ENCODE data around the gene CAPN10.

GRCh38 chr2:240601061-240601830 lies 14.7 kb downstream of the CAPN10 start:
- no peak for TF ChIP-seq CTCF (IDR thresholded peaks at IDR 0.05)
- no peak for TF ChIP-seq POLR2A (IDR thresholded peaks at IDR 0.05)
